GM19395 (cell line): ENCODE data around the gene FKBP3.

Experiments used
- ATAC-seq: cut with Tn5 transposase; IDR thresholded peaks from one replicate; pipeline ENCODE4 v1.9.1; 2021; ENCODE audit warnings: mild to moderate bottlenecking, moderate library complexity; ENCODE audit not compliant: unreplicated experiment

Gene FKBP3

GRCh38 chr14:45065956-45066355 lies 68.3 kb downstream of the FKBP3 start:
- no peak for ATAC-seq
